ENCODE measurements around the gene UQCC2.

- TF ChIP-seq CTCF (IDR thresholded peaks at IDR 0.05) (no peak), ZFX (IDR thresholded peaks at IDR 0.05; ENCODE audit: borderline replicate concordance) (no peak)
These were observed 22.9 kb downstream of the UQCC2 start for GRCh38 chr6:33688451-33689147.

All from 22Rv1 (cell line).